Hindlimb muscle (tissue), 1 donor: Measurements from ENCODE around the gene P3H1. TPM values are rescaled to one million over a fixed set of nuclear protein-coding genes. Genes with fewer than 3 reads are reported as not detected.
"Not testable (repeated sequence)": the region's sequence is repeated elsewhere in the genome, so short reads cannot be mapped to it uniquely, and the experiment has no call there.

ENCODE experiments used
- DNase-seq: peaks from one replicate; pipeline ENCODE4 v3.0.0-alpha.2; 2013
- polyA plus RNA-seq: library from polyadenylated mRNA; unstranded; fragments of 120-200 nt; gene quantifications from one replicate; pipeline ENCODE4 v1.2.1, GENCODE V29; 2013; ENCODE audit not compliant: insufficient read length

Gene P3H1
- polyA plus RNA-seq, 1 donor = 55.1 TPM

GRCh38 chr1:42723511-42723910 lies 43.3 kb downstream of the P3H1 start:
- DNase-seq = no peak

DNA sequence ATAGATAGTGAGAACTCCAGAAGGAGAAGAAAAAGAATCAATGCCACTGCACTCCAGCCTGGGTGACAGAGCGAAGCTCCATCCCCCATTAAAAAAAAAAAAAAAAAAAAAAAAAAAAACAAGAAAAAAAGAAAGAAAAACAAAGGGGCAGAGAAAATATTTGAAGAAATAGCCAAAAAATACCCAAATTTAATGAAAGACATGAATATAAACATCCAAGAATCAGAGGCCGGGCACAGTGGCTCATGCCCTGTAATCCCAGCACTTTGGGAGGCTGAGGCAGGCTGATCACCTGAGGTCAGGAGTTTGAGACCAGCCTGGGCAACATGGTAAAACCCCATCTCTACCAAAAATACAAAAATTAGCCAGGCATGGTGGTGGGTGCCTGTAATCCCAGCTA lies 44.4 kb downstream of the P3H1 start:
- DNase-seq = not testable (repeated sequence)

DNA sequence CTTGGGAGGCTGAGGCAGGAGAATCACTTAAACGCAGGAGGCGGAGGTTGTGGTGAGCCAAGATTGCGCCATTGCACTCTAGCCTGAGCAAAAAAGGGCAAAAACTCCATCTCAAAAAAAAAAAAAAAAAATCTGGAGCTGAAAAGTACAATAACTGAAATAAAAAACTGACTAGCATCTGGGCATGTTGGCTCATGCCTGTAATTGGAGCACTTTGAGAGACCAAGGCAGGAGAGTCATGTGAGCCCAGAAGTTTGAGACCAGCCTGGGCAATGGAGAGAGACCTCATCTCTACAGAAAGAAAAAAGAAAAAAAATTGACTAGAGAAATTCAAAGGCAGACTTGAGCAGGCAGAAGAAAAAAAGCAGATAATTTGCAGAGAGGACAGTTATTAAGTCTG lies 44.9 kb downstream of the P3H1 start:
- no peak for DNase-seq

GRCh38 chr1:42720868-42721267 lies 46.0 kb downstream of the P3H1 start:
- no peak for DNase-seq

DNA sequence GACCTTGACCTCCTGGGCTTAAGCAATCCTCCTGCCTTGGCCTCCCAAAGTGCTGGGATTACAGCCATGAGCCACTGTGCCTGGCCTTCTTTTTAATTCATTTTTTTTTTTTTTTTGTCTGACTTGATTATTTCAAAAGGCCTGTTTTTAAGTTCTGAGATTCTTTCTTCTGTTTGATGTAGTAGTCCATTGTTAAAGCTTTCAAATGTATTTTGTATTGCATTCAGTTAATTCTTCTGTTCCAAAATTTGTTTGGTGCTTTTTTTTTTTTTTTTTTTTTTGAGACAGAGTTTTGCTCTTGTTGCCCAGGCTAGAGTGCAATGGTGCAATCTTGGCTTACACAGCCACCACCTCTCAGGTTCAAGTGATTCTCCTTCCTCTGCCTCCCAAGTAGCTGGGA lies 52.4 kb downstream of the P3H1 start:
- not testable (repeated sequence) for DNase-seq

GRCh38 chr1:42713293-42713692 lies 53.5 kb downstream of the P3H1 start:
- no peak for DNase-seq

- DNase-seq = not testable (repeated sequence)
Observed at GRCh38 chr1:42712808-42713207, 54.0 kb downstream of the P3H1 start.

GRCh38 chr1:42703888-42704464 lies 62.9 kb downstream of the P3H1 start:
- no peak for DNase-seq

- DNase-seq = no peak
Observed at GRCh38 chr1:42700006-42700405, 66.8 kb downstream of the P3H1 start.

- no peak for DNase-seq
Observed at GRCh38 chr1:42698081-42698813, 68.6 kb downstream of the P3H1 start.

Other genes starting within 250 kb of the P3H1 start
- 34.8 TPM for gene PPIH, start 108.6 kb downstream of the P3H1 start, polyA plus RNA-seq
- gene YBX1, start 84.6 kb downstream of the P3H1 start, polyA plus RNA-seq = 1,149 TPM
- gene CLDN19, start 26.8 kb downstream of the P3H1 start, polyA plus RNA-seq = 0.31 TPM
- 10.1 TPM for gene C1orf50, start 221 bp upstream of the P3H1 start, polyA plus RNA-seq
- gene TMEM269, start 18.0 kb upstream of the P3H1 start, polyA plus RNA-seq = 0.79 TPM
- 8.2 TPM for gene ERMAP, start 50.1 kb upstream of the P3H1 start, polyA plus RNA-seq
- 48.6 TPM for gene SVBP, start 50.4 kb upstream of the P3H1 start, polyA plus RNA-seq
- gene ZNF691, start 79.6 kb upstream of the P3H1 start, polyA plus RNA-seq = 9.9 TPM
- gene SLC2A1, start 191.8 kb upstream of the P3H1 start, polyA plus RNA-seq = 18.8 TPM